H1 (cell line): ENCODE measurements around the gene PATJ. TPM values are rescaled to one million over a fixed set of nuclear protein-coding genes. Genes with fewer than 3 reads are reported as not detected.
"Not testable (repeated sequence)": the region's sequence is repeated elsewhere in the genome, so short reads cannot be mapped to it uniquely, and the experiment has no call there.

Experiments used
- CTCF ChIA-PET: fragments of 300-600 bp; sonication (Branson Sonifier 250); formaldehyde crosslinking; loops from one replicate; lab custom pipeline; 2021; ENCODE audit not compliant: partially characterized antibody; lab: Charles Lee
- POLR2A ChIA-PET: fragments of 300-600 bp; sonication (Branson Sonifier 250); formaldehyde crosslinking; loops from one replicate; lab custom pipeline; 2021; ENCODE audit warnings: inconsistent platforms; ENCODE audit not compliant: partially characterized antibody; lab: Charles Lee
- DNase-seq, 2 experiments: peaks; one replicate each; pipeline versions ENCODE4 v3.0.0 to v3.0.0-alpha.2; 2010 to 2022; ENCODE audit warnings: low spot score in 2 of 2, low read depth in 1 of 2, mixed read lengths in 1 of 2
- FAIRE-seq: peaks from 2 replicates; lab custom pipeline; 2011; peaks lifted over from hg19 to GRCh38; lab: Jason Lieb, UNC
- H2AFZ ChIP-seq: 2 replicates; pipeline ENCODE4 v1.8.1; 2012; ENCODE audit warnings: low read length, inconsistent platforms
- H2AK5ac ChIP-seq: 2 replicates; pipeline ENCODE4 v1.6.1; 2013; ENCODE audit warnings: low read depth, low read length
- H2BK120ac ChIP-seq: replicated peaks from 2 replicates; pipeline ENCODE3; 2013; ENCODE audit warnings: low read depth, low read length, inconsistent platforms
- H2BK12ac ChIP-seq: 2 replicates; pipeline ENCODE4 v1.6.1; 2013; ENCODE audit warnings: low read depth, low read length
- H2BK15ac ChIP-seq: 2 replicates; pipeline ENCODE4 v1.6.1; 2013; ENCODE audit warnings: low read length
- H2BK20ac ChIP-seq: 2 replicates; pipeline ENCODE4 v1.6.1; 2013; ENCODE audit warnings: low read length
- H2BK5ac ChIP-seq: 2 replicates; pipeline ENCODE4 v1.6.1; 2013; ENCODE audit warnings: low read depth, low read length
- H3K14ac ChIP-seq: 2 replicates; pipeline ENCODE4 v1.6.1; 2013; ENCODE audit warnings: inconsistent platforms; ENCODE audit not compliant: insufficient read length
- H3K18ac ChIP-seq: 2 replicates; pipeline ENCODE4 v1.6.1; 2013; ENCODE audit warnings: low read length; ENCODE audit errors: extremely low read depth
- H3K23ac ChIP-seq: 2 replicates; pipeline ENCODE4 v1.6.1; 2013; ENCODE audit warnings: inconsistent platforms; ENCODE audit not compliant: insufficient read length
- H3K23me2 ChIP-seq: 2 replicates; pipeline ENCODE4 v1.6.1; 2013; ENCODE audit warnings: low read depth, low read length
- H3K27ac ChIP-seq: 2 replicates; pipeline ENCODE4 v1.6.1; 2011; ENCODE audit warnings: low read depth, low read length, inconsistent platforms
- H3K27me3 ChIP-seq, 4 experiments: replicated peaks in 1 of 4; 1 replicate in 1 of 4; 2 replicates in 3 of 4; pipeline versions ENCODE4 v1.6.1 to v1.8.1; 2011 to 2013; ENCODE audit warnings: low read length in 3 of 4, mild to moderate bottlenecking in 3 of 4, inconsistent platforms in 2 of 4, mixed read lengths in 2 of 4, moderate library complexity in 1 of 4; ENCODE audit not compliant: control insufficient read depth in 3 of 4, insufficient read depth in 3 of 4; ENCODE audit errors: extremely low read depth in 1 of 4
- H3K36me3 ChIP-seq, 4 experiments: 2 replicates each; pipeline versions ENCODE4 v1.6.1 to v1.8.1; 2011 to 2013; ENCODE audit warnings: mild to moderate bottlenecking in 4 of 4, low read length in 3 of 4, moderate library complexity in 2 of 4, control low read depth in 1 of 4, inconsistent platforms in 1 of 4; ENCODE audit not compliant: insufficient read depth in 4 of 4, control insufficient read depth in 2 of 4
- H3K4ac ChIP-seq: replicated peaks from 2 replicates; pipeline ENCODE3; 2013; ENCODE audit warnings: low read length, low read depth, mixed read lengths, inconsistent platforms; ENCODE audit not compliant: insufficient read length
- H3K4me1 ChIP-seq, 4 experiments: replicated peaks in 1 of 4; 1 replicate in 1 of 4; 2 replicates in 3 of 4; pipeline versions ENCODE4 v1.6.1 to v1.8.1; 2011 to 2013; ENCODE audit warnings: low read length in 3 of 4, inconsistent platforms in 2 of 4, mixed read lengths in 1 of 4; ENCODE audit not compliant: insufficient read depth in 4 of 4, control insufficient read depth in 3 of 4
- H3K4me2 ChIP-seq, 2 experiments: 2 replicates each; pipeline versions ENCODE4 v1.6.1 to v1.8.1; 2011 to 2013; ENCODE audit warnings: low read depth in 2 of 2, low read length in 2 of 2, control low read depth in 1 of 2, inconsistent platforms in 1 of 2, mild to moderate bottlenecking in 1 of 2; ENCODE audit not compliant: insufficient read depth in 1 of 2
- H3K4me3 ChIP-seq, 4 experiments: fragments of 200-600, 300-600 bp in 1 of 4; sonication (generic), shearing (Covaris generic), sonication (Bioruptor Twin) in 1 of 4; 2 replicates each; pipeline versions ENCODE4 v1.5.1 to v1.8.1; 2011 to 2016; ENCODE audit warnings: low read length in 4 of 4, low read depth in 3 of 4, control low read depth in 2 of 4, inconsistent platforms in 2 of 4, mild to moderate bottlenecking in 2 of 4, mixed read lengths in 1 of 4, moderate library complexity in 1 of 4; ENCODE audit not compliant: insufficient read depth in 2 of 4; ENCODE audit errors: extremely low read depth in 1 of 4
- H3K56ac ChIP-seq: replicated peaks from 2 replicates; pipeline ENCODE3; 2013; ENCODE audit warnings: low read depth, mild to moderate bottlenecking, mixed read lengths, low read length, inconsistent platforms; ENCODE audit not compliant: insufficient read length
- H3K79me1 ChIP-seq: 2 replicates; pipeline ENCODE4 v1.6.1; 2013; ENCODE audit warnings: low read depth, low read length, control low read depth
- H3K79me2 ChIP-seq, 2 experiments: 2 replicates each; pipeline versions ENCODE4 v1.6.1 to v1.8.1; 2012 to 2013; ENCODE audit warnings: low read length in 2 of 2, mild to moderate bottlenecking in 2 of 2, inconsistent platforms in 1 of 2; ENCODE audit not compliant: insufficient read depth in 2 of 2, control insufficient read depth in 1 of 2
- H3K9ac ChIP-seq, 4 experiments: replicated peaks in 1 of 4; 1 replicate in 1 of 4; 2 replicates in 3 of 4; pipeline versions ENCODE4 v1.6.1 to v1.8.1; 2011 to 2013; ENCODE audit warnings: low read depth in 3 of 4, low read length in 3 of 4, control low read depth in 2 of 4, mild to moderate bottlenecking in 2 of 4, moderate library complexity in 2 of 4, inconsistent platforms in 1 of 4; ENCODE audit errors: extremely low read depth in 1 of 4
- H3K9me3 ChIP-seq, 2 experiments: 2 replicates each; pipeline versions ENCODE4 v1.6.1 to v1.8.1; 2012 to 2013; ENCODE audit warnings: mild to moderate bottlenecking in 2 of 2, moderate library complexity in 2 of 2, control low read depth in 1 of 2, inconsistent platforms in 1 of 2, low read depth in 1 of 2, low read length in 1 of 2, mixed read lengths in 1 of 2; ENCODE audit not compliant: insufficient read depth in 2 of 2
- H4K20me1 ChIP-seq, 2 experiments: replicated peaks in 1 of 2; 2 replicates each; pipeline versions ENCODE3 to v1.8.1; 2011 to 2013; ENCODE audit warnings: inconsistent platforms in 2 of 2, low read length in 2 of 2, mild to moderate bottlenecking in 1 of 2; ENCODE audit not compliant: insufficient read depth in 2 of 2, control insufficient read depth in 1 of 2
- H4K5ac ChIP-seq: 2 replicates; pipeline ENCODE4 v1.6.1; 2013; ENCODE audit warnings: low read length, low read depth, mixed read lengths, inconsistent platforms; ENCODE audit not compliant: insufficient read length
- H4K8ac ChIP-seq: 2 replicates; pipeline ENCODE4 v1.8.0; 2013; ENCODE audit warnings: mild to moderate bottlenecking, moderate library complexity, low read length, inconsistent platforms; ENCODE audit not compliant: insufficient read depth; ENCODE audit errors: extremely low read depth
- H4K91ac ChIP-seq: replicated peaks from 2 replicates; pipeline ENCODE3; 2013; ENCODE audit warnings: low read length, mixed read lengths, inconsistent platforms; ENCODE audit not compliant: insufficient read length
- WGBS, 2 experiments: shearing (Covaris generic) in 1 of 2; methylation state at CpG; one replicate each; pipeline versions ENCODE4 v1.1.6 to v1.1.7; 2013 to 2015; ENCODE audit warnings: low lambda C conversion rate in 2 of 2, mixed read lengths in 2 of 2, inconsistent platforms in 1 of 2, low coverage in 1 of 2, missing lambda C conversion rate in 1 of 2; ENCODE audit not compliant: insufficient replicate concordance in 2 of 2, insufficient coverage in 1 of 2, insufficient read length in 1 of 2; ENCODE audit errors: extremely low coverage in 1 of 2, missing lambda C conversion rate in 1 of 2; 5-methylcytosine and 5-hydroxymethylcytosine counted together
- polyA plus RNA-seq, 7 experiments: library from polyadenylated mRNA; depleted of rRNA in 3 of 7; stranded (reverse) in 5 of 7; unstranded in 2 of 7; fragments of >200 nt in 5 of 7; fragments of 200-250 nt in 2 of 7; gene quantifications; 1 replicate in 5 of 7; 2 replicates in 1 of 7; 4 replicates in 1 of 7; pipeline versions ENCODE4 v1.2.1 to v1.2.3, GENCODE V29; 2011 to 2013; ENCODE audit warnings: missing spikeins in 2 of 7, mixed read lengths in 2 of 7
- total RNA-seq: library from RNA; stranded (reverse); fragmentation: NEBNext Ultra II Directional; extraction: Animal tissue kit (Norgen Biotek cat#: 25700); gene quantifications from 2 replicates; pipeline ENCODE4 v1.2.1, GENCODE V29; 2021

Gene PATJ
- total and polyA plus RNA-seq, 2 of the 8 experiments (the other 6 are each of a cell fraction or from before 2014, with no cell fraction given), result 8.2 to 55.6 TPM

GRCh38 chr1:62185233-62185632, 443.0 kb downstream of the PATJ start:
- not testable (repeated sequence) for H3K27me3 ChIP-seq, H3K9me3 ChIP-seq, FAIRE-seq, H3K36me3 ChIP-seq, H4K5ac ChIP-seq, H3K14ac ChIP-seq, H2BK20ac ChIP-seq, H4K20me1 ChIP-seq, H4K91ac ChIP-seq, H3K23ac ChIP-seq, H2BK120ac ChIP-seq, DNase-seq, H3K4ac ChIP-seq, H3K4me2 ChIP-seq, H3K79me2 ChIP-seq, H2BK15ac ChIP-seq, H2AFZ ChIP-seq, H4K8ac ChIP-seq, H3K9ac ChIP-seq, H3K23me2 ChIP-seq, H3K27ac ChIP-seq, H3K4me3 ChIP-seq, H3K79me1 ChIP-seq, H3K56ac ChIP-seq
- peaks cover 7 to 27% (median 19%) of the 10 kb centered on the region in 4 experiments; a peak in 5 of 7 replicates for H3K4me1 ChIP-seq
- peak overlapping the region; percentile 75; the same call in 1 of the 2 replicates for H2BK12ac ChIP-seq
- H2BK5ac ChIP-seq, result 0 out of 2 replicates have a peak overlapping the region, but pooled peaks have one; percentile 63
- POLR2A ChIA-PET, result interaction anchor here (1.0 to 27.8 kb wide), 4 partner anchors 11 to 45 kb away, joined by 3 to 1232 read pairs (median 24); partner anchors contain the start of gene L1TD1
- CTCF ChIA-PET, result interaction anchor here (1.1 to 3.8 kb wide), 6 partner anchors 9 to 222 kb away, joined by 3 to 20 read pairs (median 7); partner anchors contain the start of gene L1TD1
- WGBS, 2 experiments, result 94% methylated on average over 6 of the region's 6 CpGs; no CpG with 5 or more reads in 1 of the 2 experiments
- peak overlapping the region; percentile 13; the same call in 1 of the 2 replicates for H3K18ac ChIP-seq
- H2AK5ac ChIP-seq, result peak overlapping the region; percentile 75; the same call in 1 of the 2 replicates
